Activated CD8-positive, alpha-beta T cell treated with anti-CD3 and anti-CD28 coated beads for 36 hours (primary cell): ENCODE measurements around the gene PPM1D. TPM values are rescaled to one million over a fixed set of nuclear protein-coding genes. Genes with fewer than 3 reads are reported as not detected.

Source experiments
- ATAC-seq: fragments of 200-7000 bp; cut with Tn5 transposase; one replicate; pipeline ENCODE4 v1.10.0; 2021; ENCODE audit warnings: mild to moderate bottlenecking, moderate library complexity
- CTCF ChIA-PET: fragments of 350-600 bp; sonication (Branson Sonifier 250); formaldehyde crosslinking; loops from one replicate; lab custom pipeline; 2021; ENCODE audit warnings: antibody characterized with exemption; lab: Charles Lee
- POLR2A ChIA-PET: fragments of 350-600 bp; sonication (Branson Sonifier 250); formaldehyde crosslinking; loops from one replicate; lab custom pipeline; 2021; ENCODE audit warnings: antibody characterized with exemption; lab: Charles Lee
- DNase-seq: peaks from one replicate; pipeline ENCODE4 v3.0.0-alpha.2; 2020
- H3K27ac Mint-ChIP-seq: one replicate; pipeline ENCODE4 v1.8.0; 2021; ENCODE audit warnings: mild to moderate bottlenecking, mixed read lengths
- H3K27me3 Mint-ChIP-seq: one replicate; pipeline ENCODE4 v1.8.0; 2021; ENCODE audit warnings: mixed read lengths
- H3K36me3 Mint-ChIP-seq: one replicate; pipeline ENCODE4 v1.8.0; 2021; ENCODE audit warnings: low read depth, mixed read lengths
- H3K4me1 Mint-ChIP-seq: one replicate; pipeline ENCODE4 v1.8.0; 2021; ENCODE audit warnings: low read depth, mixed read lengths
- H3K4me3 Mint-ChIP-seq: one replicate; pipeline ENCODE4 v1.8.0; 2021; ENCODE audit warnings: mild to moderate bottlenecking, moderate library complexity, mixed read lengths
- H3K9me3 Mint-ChIP-seq: one replicate; pipeline ENCODE4 v1.8.0; 2021; ENCODE audit warnings: mixed read lengths
- CTCF ChIP-seq: fragments of 200-600 bp; IDR thresholded peaks from one replicate; pipeline ENCODE4 v1.8.0; 2022; ENCODE audit warnings: antibody characterized with exemption, mild to moderate bottlenecking
- intact Hi-C: fragments of 100-400 bp; cut with micrococcal nuclease; formaldehyde crosslinking; loops from one replicate; pipeline ENCODE4 v1.10.0; 2022
- total RNA-seq, 2 experiments: library from RNA; stranded (reverse); gene quantifications; one replicate each; pipeline ENCODE4 v1.2.3, GENCODE V29; 2021

The PPM1D gene
- total RNA-seq, 2 experiments from 2014 or later, result 11.6 to 12.3 TPM

DNA sequence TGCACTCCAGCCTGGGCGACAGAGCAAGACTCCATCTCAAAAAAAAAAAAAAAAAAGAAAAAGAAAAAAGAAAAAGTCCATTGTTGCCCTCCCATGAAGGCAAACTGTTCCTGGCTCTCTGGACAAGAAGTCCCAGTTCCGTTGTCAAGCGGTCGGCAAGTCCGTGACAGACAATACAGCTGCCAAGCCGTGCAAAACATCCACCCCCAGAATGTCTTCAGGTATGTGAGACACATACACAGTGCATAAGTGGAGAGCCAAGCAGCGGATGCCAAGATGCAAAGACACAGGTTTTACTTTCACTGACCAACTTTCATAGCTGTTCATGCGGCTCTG lies 40.4 kb upstream of the PPM1D start:
- Mint-ChIP-seq H3K4me1 (no peaks in the 10 kb centered on the region), H3K4me3 (no peak overlapping the region), H3K27me3 (no peaks in the 10 kb centered on the region), H3K9me3 (peaks cover 8% of the 10 kb centered on the region), H3K36me3 (no peaks in the 10 kb centered on the region), H3K27ac (no peak overlapping the region)
- intact Hi-C loops, result no loop called here
- ATAC-seq, result no peak
- POLR2A ChIA-PET, result no interaction called here
- CTCF ChIA-PET, result interaction anchor here (1.4 to 2.7 kb wide), 2 partner anchors 10 to 18 kb away, joined by 3 to 15 read pairs; no protein-coding TSS in a partner anchor
- TF ChIP-seq CTCF, result no peak
- no peak for DNase-seq

DNA sequence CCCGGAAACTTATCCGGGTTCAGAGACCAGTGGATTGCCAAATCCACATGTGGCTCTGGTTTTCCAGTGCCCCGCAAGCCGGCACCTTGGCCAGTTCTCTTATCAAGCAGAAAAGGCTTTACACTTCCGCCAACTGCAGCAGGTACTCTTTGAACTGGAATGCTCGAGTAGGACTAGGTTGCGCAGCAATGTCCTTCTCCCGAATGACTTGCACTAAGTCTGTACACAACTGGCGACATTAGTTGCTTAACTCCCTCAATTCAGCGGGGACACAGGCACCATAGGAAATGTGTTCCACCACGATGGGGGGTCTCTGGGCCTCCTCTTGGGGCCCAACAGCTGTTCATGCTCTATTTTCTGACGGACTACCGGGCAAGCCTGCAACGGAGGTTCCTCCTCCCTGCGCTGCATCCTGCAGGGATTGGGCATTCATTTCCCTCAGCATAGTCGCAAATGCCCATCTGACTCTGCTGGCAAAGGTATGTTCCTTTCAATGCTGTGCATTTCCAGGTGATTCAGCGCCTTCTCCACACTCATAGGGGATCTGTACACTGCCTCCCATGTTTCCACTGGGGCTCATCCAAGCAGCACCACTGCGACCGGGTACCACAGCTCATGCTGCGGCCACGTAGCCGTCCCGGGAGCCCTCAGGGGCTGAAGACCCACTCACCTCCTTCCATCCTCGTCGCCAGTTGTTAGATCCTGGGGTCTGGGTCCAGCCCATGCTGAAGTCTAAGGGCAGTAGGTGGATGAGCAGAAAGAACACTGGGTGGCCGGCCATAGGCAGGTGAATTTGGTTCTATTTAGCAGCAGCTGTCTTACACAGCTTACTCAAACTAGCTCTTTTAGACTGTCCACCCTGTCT lies 39.8 kb upstream of the PPM1D start:
- no peak overlapping the region for H3K4me3 Mint-ChIP-seq
- intact Hi-C loops, result no loop called here
- H3K36me3 Mint-ChIP-seq, result no peaks in the 10 kb centered on the region
- no peak overlapping the region for H3K27ac Mint-ChIP-seq
- ChIA-PET POLR2A (interaction anchor here (0.6 to 0.8 kb wide), 2 partner anchors 135 to 290 kb away, joined by 3 read pairs; no protein-coding TSS in a partner anchor), CTCF (interaction anchor here (1.4 to 2.7 kb wide), 2 partner anchors 10 to 19 kb away, joined by 3 to 15 read pairs; no protein-coding TSS in a partner anchor)
- TF ChIP-seq CTCF, result no peak
- DNase-seq (no peak), ATAC-seq (no peak)
- peaks cover 8% of the 10 kb centered on the region for H3K9me3 Mint-ChIP-seq
- H3K4me1 Mint-ChIP-seq, result no peaks in the 10 kb centered on the region
- no peaks in the 10 kb centered on the region for H3K27me3 Mint-ChIP-seq

DNA sequence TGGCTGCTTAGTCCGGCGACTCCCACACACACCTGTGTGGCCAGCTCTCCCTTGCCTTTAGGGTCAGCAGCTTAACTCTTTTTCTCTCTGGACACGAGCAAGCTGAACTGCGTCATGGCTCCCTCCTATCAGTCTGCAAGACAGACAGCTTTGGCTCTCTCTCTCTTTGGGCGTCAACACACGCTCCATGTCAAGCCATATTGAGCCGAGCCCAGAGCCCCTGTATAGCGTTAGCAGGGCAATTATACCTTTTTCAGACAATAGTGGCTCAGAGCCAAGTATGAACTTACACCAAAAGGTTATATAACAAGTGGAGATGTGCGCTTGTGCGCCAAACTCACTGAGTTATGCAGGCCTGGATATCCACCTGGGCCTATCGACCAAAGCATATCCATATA lies 39.1 kb upstream of the PPM1D start:
- H3K9me3 Mint-ChIP-seq, result peaks cover 8% of the 10 kb centered on the region
- no peak overlapping the region for H3K4me3 Mint-ChIP-seq
- H3K27ac Mint-ChIP-seq, result no peak overlapping the region
- H3K4me1 Mint-ChIP-seq, result no peaks in the 10 kb centered on the region
- DNase-seq (no peak), ATAC-seq (no peak)
- ChIA-PET POLR2A (interaction anchor here (0.6 to 0.8 kb wide), 2 partner anchors 136 to 290 kb away, joined by 3 read pairs; no protein-coding TSS in a partner anchor), CTCF (interaction anchor here (2.7 kb wide), 1 partner anchor 9 kb away, joined by 15 read pairs; no protein-coding TSS in a partner anchor)
- TF ChIP-seq CTCF, result no peak
- intact Hi-C loops, result no loop called here
- no peaks in the 10 kb centered on the region for H3K36me3 Mint-ChIP-seq
- no peaks in the 10 kb centered on the region for H3K27me3 Mint-ChIP-seq

GRCh38 chr17:60562421-60562820 lies 37.6 kb upstream of the PPM1D start:
- Mint-ChIP-seq H3K27ac (no peak overlapping the region), H3K4me1 (no peaks in the 10 kb centered on the region), H3K9me3 (peaks cover 7% of the 10 kb centered on the region), H3K36me3 (no peaks in the 10 kb centered on the region), H3K27me3 (no peaks in the 10 kb centered on the region), H3K4me3 (no peak overlapping the region)
- POLR2A ChIA-PET, result no interaction called here
- ATAC-seq, result no peak
- TF ChIP-seq CTCF, result no peak
- DNase-seq, result no peak
- CTCF ChIA-PET, result interaction anchor here (0.6 to 1.0 kb wide), 2 partner anchors 8 to 391 kb away, joined by 3 read pairs; no protein-coding TSS in a partner anchor
- intact Hi-C loops, result no loop called here

DNA sequence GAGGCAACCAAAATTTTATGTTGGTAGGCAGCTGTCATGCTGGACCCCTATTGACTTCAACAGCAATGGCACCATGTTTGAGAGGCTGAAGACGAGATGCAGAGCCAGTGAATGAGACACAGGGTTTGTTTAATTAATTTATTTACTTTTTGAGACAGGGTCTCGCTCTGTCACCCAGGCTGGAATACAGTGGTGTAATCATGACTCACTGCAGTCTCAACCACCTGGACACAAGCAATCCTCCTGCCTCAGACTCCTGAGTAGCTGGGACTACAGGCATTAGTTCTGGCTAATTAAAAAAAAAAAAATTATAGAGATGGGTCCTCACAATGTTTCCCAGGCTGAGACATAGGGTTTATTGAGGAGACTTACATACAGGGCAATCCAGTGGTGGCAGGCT lies 36.2 kb upstream of the PPM1D start:
- intact Hi-C loops, result no loop called here
- POLR2A ChIA-PET, result no interaction called here

More for the DNA sequence above, 36.2 kb upstream of the PPM1D start:
- TF ChIP-seq CTCF, result no peak
- Mint-ChIP-seq H3K4me1 (no peaks in the 10 kb centered on the region), H3K36me3 (no peaks in the 10 kb centered on the region), H3K9me3 (no peaks in the 10 kb centered on the region), H3K27ac (no peak overlapping the region), H3K4me3 (no peak overlapping the region), H3K27me3 (no peaks in the 10 kb centered on the region)
- no peak for ATAC-seq
- no peak for DNase-seq
- CTCF ChIA-PET, result no interaction called here
